ENCODE measurements around the gene RNU1-2.
"Not testable (repeated sequence)": the region's sequence is repeated elsewhere in the genome, so short reads cannot be mapped to it uniquely, and the experiment has no call there.

RNU1-2 gene

GRCh38 chr1:16907870-16908758, 12.3 kb downstream of the RNU1-2 start:
- no peak for DNase-seq (ENCODE audit: low read depth, low spot score)

- not testable (repeated sequence) for DNase-seq (ENCODE audit: low read depth, low spot score)
Measured at GRCh38 chr1:16911851-16912721, 16.3 kb downstream of the RNU1-2 start.

GRCh38 chr1:16912742-16913141, 17.0 kb downstream of the RNU1-2 start:
- not testable (repeated sequence) for DNase-seq (ENCODE audit: low read depth, low spot score)

- no peak for DNase-seq (ENCODE audit: low read depth, low spot score)
Measured at GRCh38 chr1:16913181-16913832, 17.5 kb downstream of the RNU1-2 start.

- peak; percentile 95 for DNase-seq (ENCODE audit: low read depth, low spot score)
Measured at GRCh38 chr1:16913833-16914662, 18.3 kb downstream of the RNU1-2 start.

- DNase-seq (ENCODE audit: low read depth, low spot score), result not testable (repeated sequence)
Measured at GRCh38 chr1:16914928-16915626, 19.3 kb downstream of the RNU1-2 start.

GRCh38 chr1:16915627-16915973, 19.8 kb downstream of the RNU1-2 start:
- DNase-seq (ENCODE audit: low read depth, low spot score), result no peak

- DNase-seq (ENCODE audit: low read depth, low spot score), result not testable (repeated sequence)
Measured at GRCh38 chr1:16916036-16916880, 20.5 kb downstream of the RNU1-2 start.

GRCh38 chr1:16918371-16918770, 22.6 kb downstream of the RNU1-2 start:
- no peak for DNase-seq (ENCODE audit: low read depth, low spot score)

GRCh38 chr1:16918936-16919665, 23.3 kb downstream of the RNU1-2 start:
- not testable (repeated sequence) for DNase-seq (ENCODE audit: low read depth, low spot score)

GRCh38 chr1:16920951-16921350, 25.2 kb downstream of the RNU1-2 start:
- no peak for DNase-seq (ENCODE audit: low read depth, low spot score)

- no peak for DNase-seq (ENCODE audit: low read depth, low spot score)
Measured at GRCh38 chr1:16921391-16922185, 25.8 kb downstream of the RNU1-2 start, which contains the start of gene CROCC. TSS of gene CROCC (plus strand) at chr1:16921931. CDS start at chr1:16922019, 88 bp downstream.

- no peak for DNase-seq (ENCODE audit: low read depth, low spot score)
Measured at GRCh38 chr1:16922466-16922865, 26.7 kb downstream of the RNU1-2 start.

GRCh38 chr1:16922885-16923431, 27.2 kb downstream of the RNU1-2 start:
- no peak for DNase-seq (ENCODE audit: low read depth, low spot score)

- no peak for DNase-seq (ENCODE audit: low read depth, low spot score)
Measured at GRCh38 chr1:16924216-16924918, 28.6 kb downstream of the RNU1-2 start.

GRCh38 chr1:16924919-16925477, 29.2 kb downstream of the RNU1-2 start:
- DNase-seq (ENCODE audit: low read depth, low spot score), result no peak
